DOHH2 (cell line): ENCODE data around the gene COPS8.

ENCODE experiments used
- H3F3A ChIP-seq: fragments of 200-600 bp; sonication (generic), shearing (Covaris generic); 2 replicates; pipeline ENCODE4 v1.6.0; 2016; ENCODE audit warnings: antibody characterized with exemption, mild to moderate bottlenecking; ENCODE audit not compliant: control insufficient read depth, insufficient read depth
- H3K27ac ChIP-seq: fragments of 200-600 bp; sonication (generic); 2 replicates; pipeline ENCODE4 v1.5.1; 2014; ENCODE audit warnings: low read depth, mild to moderate bottlenecking, low read length, moderate library complexity
- H3K27me3 ChIP-seq: fragments of 200-600 bp; sonication (generic); 2 replicates; pipeline ENCODE4 v1.6.1; 2014; ENCODE audit warnings: mild to moderate bottlenecking, low read length, mixed read lengths; ENCODE audit not compliant: control insufficient read depth
- H3K36me3 ChIP-seq: fragments of 200-600 bp; sonication (generic); 2 replicates; pipeline ENCODE4 v1.6.1; 2014; ENCODE audit warnings: mild to moderate bottlenecking, low read length, moderate library complexity, mixed read lengths; ENCODE audit not compliant: control insufficient read depth
- H3K4me1 ChIP-seq: fragments of 200-600 bp; sonication (generic); 2 replicates; pipeline ENCODE4 v1.6.1; 2014; ENCODE audit warnings: mild to moderate bottlenecking, low read length, mixed read lengths; ENCODE audit not compliant: control insufficient read depth
- H3K4me2 ChIP-seq: fragments of 200-600 bp; sonication (generic); 2 replicates; pipeline ENCODE4 v1.6.0; 2014; ENCODE audit warnings: mild to moderate bottlenecking, low read length, moderate library complexity
- H3K4me3 ChIP-seq: fragments of 200-600 bp; sonication (generic); 2 replicates; pipeline ENCODE4 v1.5.1; 2014; ENCODE audit warnings: mild to moderate bottlenecking, low read length, mixed read lengths
- H3K79me2 ChIP-seq: fragments of 200-600 bp; sonication (generic); 2 replicates; pipeline ENCODE4 v1.6.1; 2014; ENCODE audit warnings: mild to moderate bottlenecking, low read length, mixed read lengths; ENCODE audit not compliant: control insufficient read depth
- H3K9me2 ChIP-seq: fragments of 200-600 bp; sonication (generic); replicated peaks from 2 replicates; pipeline ENCODE4 v1.6.1; 2014; ENCODE audit warnings: mild to moderate bottlenecking, low read length, mixed read lengths; ENCODE audit not compliant: control insufficient read depth
- H3K9me3 ChIP-seq: fragments of 200-600 bp; sonication (generic); 2 replicates; pipeline ENCODE4 v1.6.1; 2014; ENCODE audit warnings: antibody characterized with exemption, low read length, mixed read lengths; ENCODE audit not compliant: control insufficient read depth, insufficient read depth
- H4K20me1 ChIP-seq: fragments of 200-600 bp; sonication (generic); 2 replicates; pipeline ENCODE4 v1.6.0; 2014; ENCODE audit warnings: low read depth, mild to moderate bottlenecking, antibody characterized with exemption, low read length, moderate library complexity; ENCODE audit not compliant: control insufficient read depth, insufficient read depth
- EZH2phosphoT487 ChIP-seq: fragments of 200-600 bp; sonication (generic); IDR thresholded peaks from 2 replicates; pipeline ENCODE4 v1.6.1; 2017; ENCODE audit warnings: borderline replicate concordance, mild to moderate bottlenecking, antibody characterized with exemption, low read length, moderate library complexity, mixed read lengths
- TF ChIP-seq, protein P1 (sequence below): fragments of 200-600 bp; sonication (generic); IDR thresholded peaks from one replicate; pipeline ENCODE4 v1.5.1; 2014; ENCODE audit warnings: antibody characterized with exemption, mild to moderate bottlenecking, low read depth, low read length; ENCODE audit not compliant: poor library complexity, severe bottlenecking

Gene COPS8

DNA sequence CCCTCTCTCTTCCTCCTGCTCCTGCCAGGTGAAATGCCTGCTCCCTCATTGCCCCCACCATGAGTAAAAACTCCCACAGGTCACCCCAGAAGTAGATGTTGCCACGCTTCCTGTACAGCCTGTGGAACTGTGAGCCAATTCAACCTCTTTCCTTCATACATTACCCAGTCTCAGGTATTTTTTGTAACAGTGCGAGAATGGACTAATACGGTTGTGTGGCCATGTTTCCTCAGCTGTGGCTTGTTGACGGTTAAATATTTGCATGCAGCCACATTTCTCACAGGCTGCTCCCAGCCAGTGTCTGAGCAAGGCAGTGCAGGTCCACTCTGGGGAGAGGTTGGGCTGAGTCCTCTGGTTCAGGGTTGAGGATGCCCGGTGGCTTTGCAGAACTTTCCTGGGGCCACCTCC is 27.8 kb upstream of the COPS8 start:
- no peaks in the 10 kb centered on the region for H3K9me2 ChIP-seq
- H3K9me3 ChIP-seq: peaks cover 5% of the 10 kb centered on the region; the same call in 1 of the 2 replicates
- H3K27ac ChIP-seq: peak overlapping the region; percentile 100
- TF ChIP-seq, protein P1, sequence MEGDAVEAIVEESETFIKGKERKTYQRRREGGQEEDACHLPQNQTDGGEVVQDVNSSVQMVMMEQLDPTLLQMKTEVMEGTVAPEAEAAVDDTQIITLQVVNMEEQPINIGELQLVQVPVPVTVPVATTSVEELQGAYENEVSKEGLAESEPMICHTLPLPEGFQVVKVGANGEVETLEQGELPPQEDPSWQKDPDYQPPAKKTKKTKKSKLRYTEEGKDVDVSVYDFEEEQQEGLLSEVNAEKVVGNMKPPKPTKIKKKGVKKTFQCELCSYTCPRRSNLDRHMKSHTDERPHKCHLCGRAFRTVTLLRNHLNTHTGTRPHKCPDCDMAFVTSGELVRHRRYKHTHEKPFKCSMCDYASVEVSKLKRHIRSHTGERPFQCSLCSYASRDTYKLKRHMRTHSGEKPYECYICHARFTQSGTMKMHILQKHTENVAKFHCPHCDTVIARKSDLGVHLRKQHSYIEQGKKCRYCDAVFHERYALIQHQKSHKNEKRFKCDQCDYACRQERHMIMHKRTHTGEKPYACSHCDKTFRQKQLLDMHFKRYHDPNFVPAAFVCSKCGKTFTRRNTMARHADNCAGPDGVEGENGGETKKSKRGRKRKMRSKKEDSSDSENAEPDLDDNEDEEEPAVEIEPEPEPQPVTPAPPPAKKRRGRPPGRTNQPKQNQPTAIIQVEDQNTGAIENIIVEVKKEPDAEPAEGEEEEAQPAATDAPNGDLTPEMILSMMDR: no peak
- no peak for TF ChIP-seq EZH2phosphoT487
- H3K4me1 ChIP-seq: peaks cover 80% of the 10 kb centered on the region
- peak overlapping the region; percentile 100 for H3K4me2 ChIP-seq
- H3K36me3 ChIP-seq: peaks cover 11% of the 10 kb centered on the region
- H3K27me3 ChIP-seq: no peaks in the 10 kb centered on the region
- no peaks in the 10 kb centered on the region for H4K20me1 ChIP-seq
- peaks cover 15% of the 10 kb centered on the region for H3K79me2 ChIP-seq
- peaks cover 18% of the 10 kb centered on the region for H3F3A ChIP-seq
- peak overlapping the region; percentile 90 for H3K4me3 ChIP-seq

DNA sequence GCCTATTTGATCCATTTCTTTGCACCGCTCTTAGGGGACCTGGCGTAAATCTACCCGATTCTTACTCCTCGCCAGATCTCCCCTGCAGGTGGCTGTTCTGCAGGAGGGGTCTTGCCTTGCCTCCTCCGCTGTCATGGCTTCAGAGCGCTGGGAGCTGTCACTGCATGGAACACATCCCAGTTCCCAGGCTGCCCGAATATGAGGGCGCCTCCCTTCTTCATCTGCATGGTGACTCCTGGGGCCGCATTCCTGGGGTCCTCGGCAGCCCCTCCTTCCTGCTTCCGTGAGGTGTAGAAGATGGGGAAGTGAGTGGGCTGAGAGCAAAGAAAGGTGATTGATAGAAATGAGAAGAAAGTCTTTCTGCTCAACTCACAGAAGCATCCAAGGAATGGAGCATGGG is 27.3 kb upstream of the COPS8 start:
- Histone ChIP-seq H3K27ac (peak overlapping the region; percentile 100), H3K27me3 (no peaks in the 10 kb centered on the region), H3K36me3 (peaks cover 11% of the 10 kb centered on the region), H3F3A (peaks cover 18% of the 10 kb centered on the region), H3K79me2 (peaks cover 15% of the 10 kb centered on the region), H3K9me2 (no peaks in the 10 kb centered on the region), H3K4me3 (peak overlapping the region; percentile 90), H3K4me2 (peak overlapping the region; percentile 100), H3K4me1 (peaks cover 80% of the 10 kb centered on the region), H4K20me1 (no peaks in the 10 kb centered on the region), H3K9me3 (peaks cover 5% of the 10 kb centered on the region; the same call in 1 of the 2 replicates)
- no peak for TF ChIP-seq EZH2phosphoT487
- TF ChIP-seq, protein P1: no peak

DNA sequence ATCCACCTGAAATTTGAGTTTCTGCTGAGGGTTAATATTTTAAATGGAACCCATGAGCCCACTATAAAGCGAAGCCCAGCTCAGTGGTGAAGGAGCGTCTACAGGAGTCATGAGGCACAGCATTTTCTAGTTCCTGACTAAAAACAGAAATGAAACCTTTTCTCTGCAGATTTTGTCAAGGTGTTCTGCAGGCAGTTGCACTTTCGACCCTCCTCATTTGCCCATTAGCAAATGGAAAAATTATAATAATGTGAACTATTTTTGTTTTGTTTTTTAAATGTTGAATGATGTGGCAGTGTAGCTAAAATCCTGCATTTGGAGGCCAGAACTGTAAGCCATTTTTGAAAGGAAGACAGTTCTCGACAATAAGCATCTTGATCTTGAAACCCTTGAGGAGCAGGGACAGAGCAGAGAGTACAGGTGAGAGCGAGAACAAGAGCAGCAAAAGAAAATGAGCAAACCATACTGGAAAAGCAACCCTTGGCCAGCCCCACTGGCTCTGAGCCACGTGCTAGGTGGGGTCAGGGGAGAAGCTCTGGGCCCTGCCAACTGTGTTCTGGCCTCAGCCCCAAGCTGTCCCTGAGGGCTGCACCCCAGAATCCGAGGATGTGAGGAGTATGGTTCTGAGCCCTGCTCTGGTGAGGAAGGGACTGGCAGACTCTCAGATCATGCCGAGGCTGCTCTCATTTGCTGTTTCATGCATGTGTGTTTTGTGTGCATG is 26.4 kb upstream of the COPS8 start:
- Histone ChIP-seq H3K4me3 (peak overlapping the region; percentile 90), H3K36me3 (peaks cover 11% of the 10 kb centered on the region), H3K9me2 (no peaks in the 10 kb centered on the region), H3K4me2 (peak overlapping the region; percentile 100), H3K27me3 (no peaks in the 10 kb centered on the region), H3K4me1 (peaks cover 72% of the 10 kb centered on the region), H3F3A (peaks cover 18% of the 10 kb centered on the region), H3K9me3 (0 out of 2 replicates have a peak, but pooled peaks cover 3% of the 10 kb centered on the region), H3K27ac (peak overlapping the region; percentile 100), H3K79me2 (peaks cover 15% of the 10 kb centered on the region), H4K20me1 (no peaks in the 10 kb centered on the region)
- TF ChIP-seq EZH2phosphoT487: no peak
- TF ChIP-seq, protein P1: no peak
